Fibroblast of lung (primary cell): ENCODE results near the gene PDZD2. TPM values are rescaled to one million over a fixed set of nuclear protein-coding genes. Genes with fewer than 3 reads are reported as not detected.

ENCODE experiments used
- DNase-seq, 2 donors: peaks; one replicate each; pipeline versions ENCODE4 v3.0.0 to v3.0.0-alpha.2; 2010; ENCODE audit warnings: low read depth in 2 of 2
- H2AFZ ChIP-seq: 2 replicates; pipeline ENCODE4 v1.5.1; 2012; ENCODE audit warnings: low read length, control low read depth, inconsistent platforms
- H3K27ac ChIP-seq: 2 replicates; pipeline ENCODE4 v1.5.1; 2011; ENCODE audit warnings: low read length, control low read depth; ENCODE audit not compliant: insufficient read depth
- H3K27me3 ChIP-seq: 2 replicates; pipeline ENCODE4 v1.5.1; 2011; ENCODE audit warnings: mild to moderate bottlenecking, low read length; ENCODE audit not compliant: control insufficient read depth, insufficient read depth
- H3K36me3 ChIP-seq: 2 replicates; pipeline ENCODE4 v1.5.1; 2011; ENCODE audit warnings: low read length; ENCODE audit not compliant: control insufficient read depth, insufficient read depth
- H3K4me1 ChIP-seq: 2 replicates; pipeline ENCODE4 v1.5.1; 2011; ENCODE audit warnings: low read length; ENCODE audit not compliant: control insufficient read depth, insufficient read depth; ENCODE audit errors: extremely low read depth
- H3K4me2 ChIP-seq: 2 replicates; pipeline ENCODE4 v1.5.1; 2011; ENCODE audit warnings: low read length, control low read depth; ENCODE audit not compliant: insufficient read depth; ENCODE audit errors: extremely low read depth
- H3K4me3 ChIP-seq, 4 experiments: fragments of 200-600 bp in 1 of 4; sonication (generic) in 1 of 4; replicated peaks in 1 of 4; 2 replicates each; pipeline ENCODE4 v1.5.1; 2011 to 2016; ENCODE audit warnings: low read length in 4 of 4, low read depth in 3 of 4, mild to moderate bottlenecking in 3 of 4, control low read depth in 2 of 4, inconsistent platforms in 1 of 4, mixed read lengths in 1 of 4; ENCODE audit not compliant: insufficient read depth in 1 of 4; ENCODE audit errors: control extremely low read depth in 1 of 4
- H3K79me2 ChIP-seq: 2 replicates; pipeline ENCODE4 v1.5.1; 2012; ENCODE audit warnings: mild to moderate bottlenecking, low read length, inconsistent platforms; ENCODE audit not compliant: control insufficient read depth, insufficient read depth
- H3K9ac ChIP-seq: 2 replicates; pipeline ENCODE4 v1.5.1; 2011; ENCODE audit warnings: mild to moderate bottlenecking, low read length, control low read depth; ENCODE audit not compliant: insufficient read depth
- H3K9me3 ChIP-seq: 2 replicates; pipeline ENCODE4 v1.5.1; 2012; ENCODE audit warnings: low read depth, low read length; ENCODE audit not compliant: control insufficient read depth, insufficient read depth
- H4K20me1 ChIP-seq: 2 replicates; pipeline ENCODE4 v1.5.1; 2011; ENCODE audit warnings: low read length; ENCODE audit not compliant: control insufficient read depth, insufficient read depth; ENCODE audit errors: extremely low read depth
- EZH2 ChIP-seq: IDR thresholded peaks from 2 replicates; pipeline ENCODE4 v1.5.1; 2012; ENCODE audit warnings: low read length, control low read depth, mild to moderate bottlenecking; ENCODE audit errors: missing control alignments
- polyA plus RNA-seq, 2 donors: library from polyadenylated mRNA; depleted of rRNA in 1 of 2; stranded (reverse) in 1 of 2; unstranded in 1 of 2; fragments of >200 nt; gene quantifications; 2 replicates each; pipeline ENCODE4 v1.2.1, GENCODE V29; 2011 to 2012; ENCODE audit warnings: missing spikeins in 1 of 2
- total RNA-seq: library from RNA; depleted of rRNA; stranded (reverse); fragments of >200 nt; gene quantifications from 2 replicates; pipeline ENCODE4 v1.2.1, GENCODE V29; 2014
- TF ChIP-seq, protein P1 (sequence below), 2 donors: IDR thresholded peaks in 1 of 2; conservative IDR thresholded peaks in 1 of 2; 1 replicate in 1 of 2; 2 replicates in 1 of 2; pipeline ENCODE4 v1.5.1; 2011 to 2012; ENCODE audit warnings: low read length in 2 of 2, control low read depth in 1 of 2, inconsistent platforms in 1 of 2, low read depth in 1 of 2, mild to moderate bottlenecking in 1 of 2

The PDZD2 gene
- total and polyA plus RNA-seq, 2 donors (not counting 1 experiment from before 2014, with no cell fraction given), result 0.33 to 0.40 TPM

DNA sequence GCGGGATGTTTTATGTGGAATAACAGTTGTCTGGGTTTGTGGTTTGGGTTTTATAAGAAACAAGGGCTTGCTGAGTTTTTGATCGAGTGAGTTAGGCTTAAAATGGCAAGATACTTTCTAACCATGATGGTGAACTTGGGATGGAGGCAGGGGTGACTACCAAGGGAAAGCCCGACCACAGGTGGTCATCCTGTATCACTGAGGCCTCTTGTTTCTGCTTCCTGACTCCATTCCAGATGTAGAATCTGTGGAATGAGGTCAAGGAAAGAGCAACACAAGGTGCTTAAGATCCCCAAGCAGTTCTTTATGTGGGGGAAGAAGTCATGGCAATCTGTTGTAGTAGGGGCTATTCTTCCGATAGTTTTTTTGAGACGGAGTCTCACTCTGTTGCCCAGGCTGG is 412.9 kb downstream of the PDZD2 start:
- no peaks in the 10 kb centered on the region for H3K79me2 ChIP-seq
- H3K4me1 ChIP-seq, result peaks cover 2% of the 10 kb centered on the region
- H3K27ac ChIP-seq, result no peak overlapping the region
- no peaks in the 10 kb centered on the region for H3K27me3 ChIP-seq
- no peaks in the 10 kb centered on the region for H4K20me1 ChIP-seq
- H2AFZ ChIP-seq, result no peak overlapping the region
- no peaks in the 10 kb centered on the region for H3K36me3 ChIP-seq
- no peak overlapping the region for H3K9ac ChIP-seq
- no peaks in the 10 kb centered on the region for H3K9me3 ChIP-seq
- DNase-seq, result no peak
- H3K4me3 ChIP-seq, result no peak overlapping the region
- TF ChIP-seq, protein P1, sequence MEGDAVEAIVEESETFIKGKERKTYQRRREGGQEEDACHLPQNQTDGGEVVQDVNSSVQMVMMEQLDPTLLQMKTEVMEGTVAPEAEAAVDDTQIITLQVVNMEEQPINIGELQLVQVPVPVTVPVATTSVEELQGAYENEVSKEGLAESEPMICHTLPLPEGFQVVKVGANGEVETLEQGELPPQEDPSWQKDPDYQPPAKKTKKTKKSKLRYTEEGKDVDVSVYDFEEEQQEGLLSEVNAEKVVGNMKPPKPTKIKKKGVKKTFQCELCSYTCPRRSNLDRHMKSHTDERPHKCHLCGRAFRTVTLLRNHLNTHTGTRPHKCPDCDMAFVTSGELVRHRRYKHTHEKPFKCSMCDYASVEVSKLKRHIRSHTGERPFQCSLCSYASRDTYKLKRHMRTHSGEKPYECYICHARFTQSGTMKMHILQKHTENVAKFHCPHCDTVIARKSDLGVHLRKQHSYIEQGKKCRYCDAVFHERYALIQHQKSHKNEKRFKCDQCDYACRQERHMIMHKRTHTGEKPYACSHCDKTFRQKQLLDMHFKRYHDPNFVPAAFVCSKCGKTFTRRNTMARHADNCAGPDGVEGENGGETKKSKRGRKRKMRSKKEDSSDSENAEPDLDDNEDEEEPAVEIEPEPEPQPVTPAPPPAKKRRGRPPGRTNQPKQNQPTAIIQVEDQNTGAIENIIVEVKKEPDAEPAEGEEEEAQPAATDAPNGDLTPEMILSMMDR (conservative IDR thresholded peaks at IDR 0.05 in 1 of 2, IDR thresholded peaks at IDR 0.05 in 1 of 2; ENCODE audit: low read depth in 1 of 2, low read length in 2 of 2), result no peak
- no peak overlapping the region for H3K4me2 ChIP-seq

DNA sequence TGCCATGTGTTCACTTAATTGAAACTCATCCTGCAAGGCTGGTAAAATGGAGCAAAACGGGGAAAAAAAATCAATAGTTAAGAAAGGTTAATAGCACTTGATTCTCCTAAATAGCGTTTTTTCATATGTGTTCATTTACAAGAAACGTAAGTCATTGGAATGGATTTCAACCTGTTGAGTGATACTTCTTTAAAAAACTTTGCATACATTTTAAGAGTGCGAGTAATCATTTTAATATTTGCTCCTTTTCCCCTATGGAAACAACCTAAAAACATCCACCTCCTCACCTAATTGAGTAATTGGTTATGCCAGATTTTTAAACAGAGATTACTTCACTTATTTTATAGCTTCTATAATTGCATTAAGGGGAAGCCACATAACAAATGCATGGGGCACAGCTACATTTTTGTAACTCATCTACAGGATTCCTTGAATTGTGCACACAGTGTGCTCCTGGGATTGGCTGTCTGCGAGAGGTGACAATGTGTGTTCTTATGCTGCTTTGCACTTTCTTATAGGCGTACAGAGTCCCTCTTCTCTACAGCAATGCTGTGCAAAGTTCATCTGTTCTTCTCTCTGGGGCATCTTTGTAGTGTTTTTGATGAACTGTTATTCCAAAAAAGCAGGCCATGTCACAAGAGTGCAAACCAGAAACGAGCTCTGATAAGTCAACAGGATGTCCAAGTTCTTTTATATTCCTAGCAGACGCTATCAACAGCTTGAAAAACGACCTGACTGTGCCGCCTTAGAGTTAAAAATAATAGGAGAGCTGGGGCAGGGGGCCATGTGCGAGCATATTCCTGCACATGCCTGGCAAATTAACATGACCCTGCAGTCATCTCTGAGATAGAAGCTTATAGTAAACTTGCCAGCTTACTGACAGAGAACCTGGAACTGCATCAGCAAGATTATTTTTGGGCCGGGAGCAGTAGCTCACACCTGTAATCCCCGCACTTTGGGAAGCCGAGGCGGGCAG is 417.2 kb downstream of the PDZD2 start:
- no peak overlapping the region for H3K4me3 ChIP-seq
- H3K9me3 ChIP-seq, result no peaks in the 10 kb centered on the region
- H2AFZ ChIP-seq, result no peak overlapping the region
- no peaks in the 10 kb centered on the region for H3K4me1 ChIP-seq
- H3K36me3 ChIP-seq, result no peaks in the 10 kb centered on the region
- no peak overlapping the region for H3K9ac ChIP-seq
- H3K79me2 ChIP-seq, result no peaks in the 10 kb centered on the region
- H3K27me3 ChIP-seq, result no peaks in the 10 kb centered on the region
- no peak overlapping the region for H3K27ac ChIP-seq
- no peak overlapping the region for H3K4me2 ChIP-seq
- TF ChIP-seq, protein P1 (conservative IDR thresholded peaks at IDR 0.05 in 1 of 2, IDR thresholded peaks at IDR 0.05 in 1 of 2; ENCODE audit: low read depth in 1 of 2, low read length in 2 of 2), result no peak
- TF ChIP-seq EZH2, result no peak
- H4K20me1 ChIP-seq, result no peaks in the 10 kb centered on the region
- no peak for DNase-seq

DNA sequence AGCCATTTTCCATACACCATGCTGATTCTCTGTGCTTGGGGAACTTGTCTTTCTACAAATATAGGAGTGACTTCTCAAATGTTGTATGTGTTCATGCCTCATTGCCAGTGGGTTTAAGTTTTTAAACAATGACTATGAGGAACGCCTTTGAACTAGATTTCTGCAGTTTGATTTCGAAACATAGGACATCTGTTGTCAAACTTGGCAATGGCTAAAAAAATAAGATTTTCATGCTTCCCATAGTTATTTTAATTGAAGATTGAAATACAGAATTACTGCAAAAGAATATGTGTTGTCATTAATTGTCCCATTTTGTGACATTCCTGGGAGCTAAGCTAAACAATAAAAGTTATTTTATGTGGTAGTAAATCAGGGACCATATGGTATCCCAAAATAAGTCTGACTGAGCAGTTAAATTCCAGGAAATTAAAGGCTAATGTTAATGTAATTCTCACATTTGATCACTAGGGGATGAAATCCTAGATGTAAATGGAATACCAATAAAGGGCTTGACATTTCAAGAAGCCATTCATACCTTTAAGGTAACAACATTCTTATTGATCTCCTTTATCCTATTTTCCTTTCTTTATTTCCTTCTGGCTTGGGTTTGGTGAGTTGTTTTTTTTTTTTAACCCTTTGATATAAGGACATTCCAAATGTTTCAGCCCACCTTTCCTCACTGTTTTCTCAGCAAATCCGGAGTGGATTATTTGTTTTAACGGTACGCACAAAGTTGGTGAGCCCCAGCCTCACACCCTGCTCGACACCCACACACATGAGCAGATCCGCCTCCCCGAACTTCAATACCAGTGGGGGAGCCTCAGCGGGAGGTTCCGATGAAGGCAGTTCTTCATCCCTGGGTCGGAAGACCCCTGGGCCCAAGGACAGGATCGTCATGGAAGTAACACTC is 418.5 kb downstream of the PDZD2 start:
- Histone ChIP-seq H3K4me3 (no peak overlapping the region), H3K4me2 (no peak overlapping the region), H3K79me2 (no peaks in the 10 kb centered on the region), H2AFZ (no peak overlapping the region), H3K36me3 (no peaks in the 10 kb centered on the region), H3K27ac (no peak overlapping the region), H4K20me1 (no peaks in the 10 kb centered on the region), H3K27me3 (no peaks in the 10 kb centered on the region), H3K4me1 (no peaks in the 10 kb centered on the region), H3K9ac (no peak overlapping the region), H3K9me3 (no peaks in the 10 kb centered on the region)
- TF ChIP-seq EZH2, result no peak
- TF ChIP-seq, protein P1 (conservative IDR thresholded peaks at IDR 0.05 in 1 of 2, IDR thresholded peaks at IDR 0.05 in 1 of 2; ENCODE audit: low read depth in 1 of 2, low read length in 2 of 2), result peak; percentile 29 to 33
- DNase-seq, result peak in 1 of 2 donors; percentile 72
